Fibroblast of pulmonary artery (primary cell): Measurements from ENCODE around the gene MSI2.

ENCODE experiments used
- DNase-seq: peaks from one replicate; pipeline ENCODE4 v3.0.0-alpha.2; 2010; ENCODE audit warnings: low read depth
- H3K4me3 ChIP-seq: replicated peaks from 2 replicates; pipeline ENCODE4 v1.5.1; 2011; ENCODE audit warnings: low read depth, mild to moderate bottlenecking, control low read depth, low read length, moderate library complexity
- TF ChIP-seq, protein P1 (sequence below): IDR thresholded peaks from 2 replicates; pipeline ENCODE4 v1.5.1; 2011; ENCODE audit warnings: mild to moderate bottlenecking, control low read depth, low read length, inconsistent platforms; ENCODE audit errors: missing control alignments

Gene MSI2

GRCh38 chr17:57726213-57726790, 470.0 kb downstream of the MSI2 start:
- DNase-seq = no peak
- TF ChIP-seq, protein P1, sequence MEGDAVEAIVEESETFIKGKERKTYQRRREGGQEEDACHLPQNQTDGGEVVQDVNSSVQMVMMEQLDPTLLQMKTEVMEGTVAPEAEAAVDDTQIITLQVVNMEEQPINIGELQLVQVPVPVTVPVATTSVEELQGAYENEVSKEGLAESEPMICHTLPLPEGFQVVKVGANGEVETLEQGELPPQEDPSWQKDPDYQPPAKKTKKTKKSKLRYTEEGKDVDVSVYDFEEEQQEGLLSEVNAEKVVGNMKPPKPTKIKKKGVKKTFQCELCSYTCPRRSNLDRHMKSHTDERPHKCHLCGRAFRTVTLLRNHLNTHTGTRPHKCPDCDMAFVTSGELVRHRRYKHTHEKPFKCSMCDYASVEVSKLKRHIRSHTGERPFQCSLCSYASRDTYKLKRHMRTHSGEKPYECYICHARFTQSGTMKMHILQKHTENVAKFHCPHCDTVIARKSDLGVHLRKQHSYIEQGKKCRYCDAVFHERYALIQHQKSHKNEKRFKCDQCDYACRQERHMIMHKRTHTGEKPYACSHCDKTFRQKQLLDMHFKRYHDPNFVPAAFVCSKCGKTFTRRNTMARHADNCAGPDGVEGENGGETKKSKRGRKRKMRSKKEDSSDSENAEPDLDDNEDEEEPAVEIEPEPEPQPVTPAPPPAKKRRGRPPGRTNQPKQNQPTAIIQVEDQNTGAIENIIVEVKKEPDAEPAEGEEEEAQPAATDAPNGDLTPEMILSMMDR = no peak
- no peak overlapping the region for H3K4me3 ChIP-seq

DNA sequence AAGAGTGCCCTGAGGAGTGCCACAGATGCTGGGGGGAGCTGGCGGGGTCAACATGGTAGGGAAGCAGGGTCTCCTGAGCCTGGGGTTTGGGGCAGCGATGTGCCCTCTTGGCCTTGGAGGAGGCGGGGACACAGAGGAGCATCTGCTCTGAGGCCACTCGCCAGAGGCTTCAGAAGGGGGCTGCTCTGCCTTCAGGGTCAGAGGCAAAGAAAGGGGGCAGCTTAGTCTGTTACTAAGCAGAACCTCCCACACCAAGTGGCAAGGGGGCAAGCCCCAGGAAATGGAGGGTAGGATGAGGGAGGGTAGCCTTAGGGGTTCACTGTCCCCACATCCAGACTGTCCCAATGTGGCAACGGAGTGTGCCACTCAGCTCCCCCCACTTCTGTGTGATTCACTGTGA, 470.5 kb downstream of the MSI2 start:
- H3K4me3 ChIP-seq = no peak overlapping the region
- no peak for DNase-seq
- TF ChIP-seq, protein P1 = no peak

DNA sequence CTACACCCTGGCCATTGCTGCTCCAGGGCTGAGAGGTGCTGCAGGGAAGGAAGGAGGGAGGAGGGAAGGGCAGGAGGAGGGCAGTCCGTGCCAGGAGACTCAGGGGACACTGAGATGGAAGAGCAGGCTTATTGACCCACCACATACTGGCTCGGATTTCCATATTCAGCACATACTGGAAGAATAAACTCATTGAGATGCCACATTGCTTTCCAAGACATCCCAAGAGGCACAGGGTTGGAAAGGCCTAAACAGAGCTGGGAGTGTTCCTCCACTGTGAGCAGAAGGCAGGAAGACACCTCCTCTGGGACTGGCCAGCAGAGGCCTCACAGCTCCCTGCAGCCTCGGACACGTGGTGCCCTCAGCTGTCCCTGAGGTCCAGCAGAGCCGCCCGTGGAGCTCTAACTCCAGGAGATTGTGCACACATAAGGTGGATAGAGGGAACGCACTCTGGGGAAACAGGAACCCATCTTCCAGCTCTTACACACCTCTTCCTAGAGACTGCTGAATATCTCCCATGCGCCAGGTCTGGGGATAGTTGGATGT, 471.4 kb downstream of the MSI2 start:
- TF ChIP-seq, protein P1 = no peak
- no peak overlapping the region for H3K4me3 ChIP-seq
- no peak for DNase-seq

DNA sequence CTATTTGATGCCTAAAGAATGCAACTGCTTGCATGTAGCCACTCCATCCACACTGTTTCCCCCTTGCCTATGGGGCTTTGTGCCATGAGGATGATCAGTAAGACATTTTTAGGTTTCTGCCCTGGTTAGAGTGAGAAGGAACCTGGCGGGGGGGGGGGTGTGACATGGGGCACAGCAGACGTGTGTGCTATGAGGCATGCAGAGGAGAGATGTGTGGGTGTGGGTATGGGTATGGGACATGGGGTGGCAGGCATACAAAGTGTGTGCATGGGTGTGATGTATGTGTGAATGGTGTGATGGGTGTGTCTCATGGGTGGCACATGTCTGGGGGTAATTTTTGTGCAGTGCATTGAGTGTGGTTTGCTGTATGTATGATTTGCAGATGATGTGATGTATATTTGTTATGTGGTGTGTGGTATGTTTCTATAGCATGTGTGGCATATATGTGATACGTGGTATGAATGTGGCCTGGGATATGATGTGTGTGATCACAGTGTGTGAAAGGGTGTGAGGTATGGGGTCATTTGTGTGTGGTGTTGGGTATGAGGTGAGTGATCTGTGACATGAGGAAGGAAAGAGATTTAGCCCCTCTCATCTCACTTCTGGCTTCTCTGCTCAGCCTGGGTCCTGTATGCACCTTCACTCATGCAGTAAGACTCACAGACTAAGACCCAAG, 473.8 kb downstream of the MSI2 start:
- TF ChIP-seq, protein P1 = no peak
- no peak for DNase-seq
- no peak overlapping the region for H3K4me3 ChIP-seq

- DNase-seq = no peak
- H3K4me3 ChIP-seq = no peak overlapping the region
- TF ChIP-seq, protein P1 = no peak
Observed at GRCh38 chr17:57732062-57732461, 475.7 kb downstream of the MSI2 start.

DNA sequence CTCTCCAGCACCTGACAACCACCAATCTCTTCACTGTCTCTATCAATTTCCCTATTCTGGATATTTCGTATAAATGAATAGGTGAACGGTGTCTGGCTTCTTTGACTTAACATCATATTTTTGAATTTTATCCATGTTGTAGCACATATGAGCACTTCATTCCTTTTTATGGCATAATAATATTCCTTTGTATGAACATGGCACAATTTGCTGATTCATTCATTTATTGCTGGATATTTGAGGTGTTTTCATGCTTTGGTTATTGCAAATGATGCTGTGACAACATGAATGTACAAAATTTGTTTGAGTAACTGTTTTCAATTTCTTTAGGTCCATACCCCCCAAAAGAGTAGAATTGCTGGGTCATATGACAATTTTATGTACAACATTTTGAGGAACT, 476.8 kb downstream of the MSI2 start:
- H3K4me3 ChIP-seq = no peak overlapping the region
- DNase-seq = no peak
- TF ChIP-seq, protein P1 = no peak
